Neural crest cell (in vitro differentiated cells): ENCODE measurements around the gene PRKRIP1. TPM values are rescaled to one million over a fixed set of nuclear protein-coding genes. Genes with fewer than 3 reads are reported as not detected.

Source experiments
- DNase-seq: peaks from one replicate; pipeline ENCODE4 v3.0.0; 2021; ENCODE audit warnings: low read depth, mixed read lengths, low spot score
- H3K27ac Mint-ChIP-seq: one replicate; pipeline ENCODE4 v1.8.0; 2021; ENCODE audit warnings: mild to moderate bottlenecking, mixed read lengths; ENCODE audit not compliant: unreplicated experiment
- H3K27me3 Mint-ChIP-seq: 2 replicates; pipeline ENCODE4 v1.8.0; 2021; ENCODE audit warnings: low read depth, mild to moderate bottlenecking, mixed read lengths
- H3K36me3 Mint-ChIP-seq: 2 replicates; pipeline ENCODE4 v1.8.0; 2021; ENCODE audit warnings: low read depth, mild to moderate bottlenecking, mixed read lengths
- H3K4me1 Mint-ChIP-seq: 2 replicates; pipeline ENCODE4 v1.8.0; 2021; ENCODE audit warnings: mixed read lengths
- H3K4me3 Mint-ChIP-seq: one replicate; pipeline ENCODE4 v1.8.0; 2021; ENCODE audit warnings: mild to moderate bottlenecking, mixed read lengths
- H3K9me3 Mint-ChIP-seq: 2 replicates; pipeline ENCODE4 v1.8.0; 2021; ENCODE audit warnings: mixed read lengths
- CTCF ChIP-seq: fragments of 200-600 bp; sonication (generic); conservative IDR thresholded peaks from 2 replicates; pipeline ENCODE4 v1.5.0; 2021; ENCODE audit warnings: antibody characterized with exemption, mild to moderate bottlenecking
- total RNA-seq: library from RNA; stranded (reverse); gene quantifications from 2 replicates; pipeline ENCODE4 v1.2.1, GENCODE V29; 2021

PRKRIP1 gene
- total RNA-seq, 1 donor from 2014 or later: 41.9 TPM

DNA sequence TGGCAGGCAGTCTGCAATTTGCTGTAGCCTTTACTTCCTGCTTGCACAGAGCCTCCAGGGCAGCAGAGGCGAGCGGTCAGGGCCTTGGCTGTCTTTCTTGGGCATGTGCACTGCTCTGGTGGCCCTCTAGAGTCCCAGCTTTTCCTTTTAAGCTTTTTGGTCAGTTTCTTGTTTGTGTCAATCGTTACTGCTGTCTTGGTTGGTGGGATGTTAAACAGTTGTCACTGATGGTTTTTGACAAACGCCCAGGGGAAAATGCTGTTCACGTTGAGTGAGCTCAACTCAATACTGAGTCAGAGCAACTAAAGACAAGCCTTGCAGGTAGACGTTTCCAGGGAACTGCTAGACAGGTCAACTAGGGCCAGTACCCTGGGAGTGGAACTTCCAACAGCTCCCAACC, 14.0 kb downstream of the PRKRIP1 start:
- DNase-seq: no peak
- Mint-ChIP-seq H3K9me3 (peaks cover 6% of the 10 kb centered on the region), H3K4me1 (no peaks in the 10 kb centered on the region), H3K27me3 (no peaks in the 10 kb centered on the region), H3K36me3 (peaks cover 37% of the 10 kb centered on the region), H3K27ac (no peak overlapping the region), H3K4me3 (no peak overlapping the region)
- no peak for TF ChIP-seq CTCF

- no peak overlapping the region for H3K4me3 Mint-ChIP-seq
- no peaks in the 10 kb centered on the region for H3K4me1 Mint-ChIP-seq
- H3K9me3 Mint-ChIP-seq: peaks cover 6% of the 10 kb centered on the region
- H3K27me3 Mint-ChIP-seq: no peaks in the 10 kb centered on the region
- DNase-seq: no peak
- H3K27ac Mint-ChIP-seq: no peak overlapping the region
- peaks cover 34% of the 10 kb centered on the region for H3K36me3 Mint-ChIP-seq
- no peak for TF ChIP-seq CTCF
Observed at GRCh38 chr7:102410918-102411317, 14.8 kb downstream of the PRKRIP1 start.

GRCh38 chr7:102412548-102412947, 16.4 kb downstream of the PRKRIP1 start:
- H3K27me3 Mint-ChIP-seq: no peaks in the 10 kb centered on the region
- peak; percentile 55 for TF ChIP-seq CTCF
- no peak overlapping the region for H3K4me3 Mint-ChIP-seq
- H3K9me3 Mint-ChIP-seq: peaks cover 6% of the 10 kb centered on the region
- H3K4me1 Mint-ChIP-seq: no peaks in the 10 kb centered on the region
- H3K36me3 Mint-ChIP-seq: peaks cover 35% of the 10 kb centered on the region
- no peak overlapping the region for H3K27ac Mint-ChIP-seq
- DNase-seq: peak; percentile 23

GRCh38 chr7:102413091-102413490, 16.9 kb downstream of the PRKRIP1 start:
- Mint-ChIP-seq H3K9me3 (peaks cover 6% of the 10 kb centered on the region), H3K27me3 (no peaks in the 10 kb centered on the region), H3K4me3 (no peak overlapping the region), H3K27ac (no peak overlapping the region), H3K4me1 (no peaks in the 10 kb centered on the region), H3K36me3 (peaks cover 29% of the 10 kb centered on the region)
- DNase-seq: no peak
- no peak for TF ChIP-seq CTCF

DNA sequence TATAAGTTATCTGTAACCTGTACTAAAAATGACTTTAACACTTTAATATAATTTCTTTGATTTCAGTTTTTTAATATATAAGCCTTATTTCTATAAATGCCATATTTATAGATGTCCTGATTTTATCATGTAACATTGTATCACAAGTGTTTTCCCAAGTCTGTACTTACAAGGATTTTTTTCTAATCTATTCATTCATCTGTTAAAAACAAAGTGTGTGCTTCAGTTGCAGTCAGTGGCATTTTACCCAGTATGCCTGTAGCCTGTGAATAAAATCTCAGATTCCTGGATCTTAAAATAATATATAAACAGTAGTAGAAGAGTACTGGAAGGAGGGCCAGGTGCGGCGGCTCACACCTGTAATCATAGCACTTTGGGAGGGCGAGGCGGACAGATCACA, 17.4 kb downstream of the PRKRIP1 start:
- no peak for DNase-seq
- no peak overlapping the region for H3K4me3 Mint-ChIP-seq
- H3K27me3 Mint-ChIP-seq: no peaks in the 10 kb centered on the region
- H3K36me3 Mint-ChIP-seq: peaks cover 24% of the 10 kb centered on the region
- H3K4me1 Mint-ChIP-seq: no peaks in the 10 kb centered on the region
- peaks cover 6% of the 10 kb centered on the region for H3K9me3 Mint-ChIP-seq
- no peak overlapping the region for H3K27ac Mint-ChIP-seq
- no peak for TF ChIP-seq CTCF

DNA sequence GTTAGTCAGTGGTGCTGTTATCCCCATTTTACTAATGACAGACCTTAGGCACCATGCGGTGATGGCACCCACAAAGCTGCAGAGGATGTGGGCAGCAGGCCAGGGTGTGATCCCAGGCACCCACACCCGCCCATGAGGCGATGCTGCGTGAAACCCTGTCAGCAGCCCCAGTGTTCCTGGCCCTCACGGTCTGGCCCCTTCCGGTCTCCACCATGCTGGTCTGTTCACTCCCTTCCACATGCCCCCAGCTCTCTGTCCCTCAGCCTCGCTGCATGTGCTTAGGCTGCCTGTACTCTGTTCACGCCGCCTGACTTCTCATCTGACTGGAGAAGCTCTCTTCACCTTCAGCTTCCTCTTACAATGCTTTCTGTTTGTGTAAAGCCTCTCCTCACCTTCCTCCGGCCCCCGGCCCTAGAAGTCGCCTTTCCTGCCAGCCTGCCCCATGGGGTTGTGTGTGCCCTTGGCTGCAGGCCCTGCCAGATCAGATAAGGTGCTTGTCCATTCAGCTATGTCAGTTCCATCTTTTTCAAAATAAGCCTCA, 19.6 kb downstream of the PRKRIP1 start:
- no peaks in the 10 kb centered on the region for H3K4me1 Mint-ChIP-seq
- no peak for TF ChIP-seq CTCF
- H3K27me3 Mint-ChIP-seq: no peaks in the 10 kb centered on the region
- no peak overlapping the region for H3K4me3 Mint-ChIP-seq
- no peak overlapping the region for H3K27ac Mint-ChIP-seq
- H3K9me3 Mint-ChIP-seq: no peaks in the 10 kb centered on the region
- DNase-seq: no peak
- peaks cover 8% of the 10 kb centered on the region for H3K36me3 Mint-ChIP-seq
